HL-60 (cell line): ENCODE data around the gene CLECL1.

ENCODE experiments used
- DNase-seq, 2 experiments: peaks; one replicate each; pipeline ENCODE4 v3.0.0-alpha.2; 2010 to 2020; ENCODE audit warnings: low read depth in 1 of 2, low spot score in 1 of 2
- H3K27ac ChIP-seq: fragments of 250-450 bp; sonication (Bioruptor Pico); replicated peaks from 2 replicates; pipeline ENCODE4 v1.5.1; 2020; ENCODE audit warnings: mild to moderate bottlenecking, moderate library complexity
- H3K27me3 ChIP-seq: fragments of 250-450 bp; sonication (Bioruptor Pico); 2 replicates; pipeline ENCODE4 v1.5.1; 2021; ENCODE audit warnings: mild to moderate bottlenecking, moderate library complexity; ENCODE audit not compliant: insufficient read depth, poor library complexity, severe bottlenecking
- H3K4me3 ChIP-seq: replicated peaks from 2 replicates; pipeline ENCODE4 v1.5.1; 2011; ENCODE audit warnings: mild to moderate bottlenecking, control low read depth, low read length; ENCODE audit not compliant: insufficient read depth
- GABPA ChIP-seq: IDR thresholded peaks from 2 replicates; pipeline ENCODE4 v1.6.1; 2012; ENCODE audit warnings: low read depth
- POLR2AphosphoS5 ChIP-seq: IDR thresholded peaks from 2 replicates; pipeline ENCODE4 v1.6.1; 2012; ENCODE audit warnings: low read depth
- SPI1 ChIP-seq: IDR thresholded peaks from 2 replicates; pipeline ENCODE4 v1.6.1; 2012; ENCODE audit warnings: low read depth, mild to moderate bottlenecking, borderline replicate concordance
- TF ChIP-seq, protein P1 (sequence below): IDR thresholded peaks from 2 replicates; pipeline ENCODE4 v1.6.1; 2012; ENCODE audit warnings: low read depth; ENCODE audit not compliant: insufficient replicate concordance
- TF ChIP-seq, protein P2 (sequence below): IDR thresholded peaks from one replicate; pipeline ENCODE4 v1.5.1; 2011; ENCODE audit warnings: low read length, control low read depth, inconsistent platforms; ENCODE audit not compliant: insufficient read depth

The CLECL1 gene

GRCh38 chr12:9760699-9761418, 28.0 kb upstream of the CLECL1 start, which contains the start of gene CD69:
TSS of gene CD69 (minus strand) at chr12:9760901. CDS start at chr12:9760820, 81 bp downstream.
- H3K27ac ChIP-seq: peak within 1 kb of the TSS; percentile 48
- no peaks in the 10 kb centered on the region for H3K27me3 ChIP-seq
- no peak for DNase-seq
- no peak within 1 kb of the TSS for H3K4me3 ChIP-seq
- TF ChIP-seq GABPA: no peak
- TF ChIP-seq, protein P1, sequence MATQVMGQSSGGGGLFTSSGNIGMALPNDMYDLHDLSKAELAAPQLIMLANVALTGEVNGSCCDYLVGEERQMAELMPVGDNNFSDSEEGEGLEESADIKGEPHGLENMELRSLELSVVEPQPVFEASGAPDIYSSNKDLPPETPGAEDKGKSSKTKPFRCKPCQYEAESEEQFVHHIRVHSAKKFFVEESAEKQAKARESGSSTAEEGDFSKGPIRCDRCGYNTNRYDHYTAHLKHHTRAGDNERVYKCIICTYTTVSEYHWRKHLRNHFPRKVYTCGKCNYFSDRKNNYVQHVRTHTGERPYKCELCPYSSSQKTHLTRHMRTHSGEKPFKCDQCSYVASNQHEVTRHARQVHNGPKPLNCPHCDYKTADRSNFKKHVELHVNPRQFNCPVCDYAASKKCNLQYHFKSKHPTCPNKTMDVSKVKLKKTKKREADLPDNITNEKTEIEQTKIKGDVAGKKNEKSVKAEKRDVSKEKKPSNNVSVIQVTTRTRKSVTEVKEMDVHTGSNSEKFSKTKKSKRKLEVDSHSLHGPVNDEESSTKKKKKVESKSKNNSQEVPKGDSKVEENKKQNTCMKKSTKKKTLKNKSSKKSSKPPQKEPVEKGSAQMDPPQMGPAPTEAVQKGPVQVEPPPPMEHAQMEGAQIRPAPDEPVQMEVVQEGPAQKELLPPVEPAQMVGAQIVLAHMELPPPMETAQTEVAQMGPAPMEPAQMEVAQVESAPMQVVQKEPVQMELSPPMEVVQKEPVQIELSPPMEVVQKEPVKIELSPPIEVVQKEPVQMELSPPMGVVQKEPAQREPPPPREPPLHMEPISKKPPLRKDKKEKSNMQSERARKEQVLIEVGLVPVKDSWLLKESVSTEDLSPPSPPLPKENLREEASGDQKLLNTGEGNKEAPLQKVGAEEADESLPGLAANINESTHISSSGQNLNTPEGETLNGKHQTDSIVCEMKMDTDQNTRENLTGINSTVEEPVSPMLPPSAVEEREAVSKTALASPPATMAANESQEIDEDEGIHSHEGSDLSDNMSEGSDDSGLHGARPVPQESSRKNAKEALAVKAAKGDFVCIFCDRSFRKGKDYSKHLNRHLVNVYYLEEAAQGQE: no peak
- no peak for TF ChIP-seq SPI1
- TF ChIP-seq, protein P2, sequence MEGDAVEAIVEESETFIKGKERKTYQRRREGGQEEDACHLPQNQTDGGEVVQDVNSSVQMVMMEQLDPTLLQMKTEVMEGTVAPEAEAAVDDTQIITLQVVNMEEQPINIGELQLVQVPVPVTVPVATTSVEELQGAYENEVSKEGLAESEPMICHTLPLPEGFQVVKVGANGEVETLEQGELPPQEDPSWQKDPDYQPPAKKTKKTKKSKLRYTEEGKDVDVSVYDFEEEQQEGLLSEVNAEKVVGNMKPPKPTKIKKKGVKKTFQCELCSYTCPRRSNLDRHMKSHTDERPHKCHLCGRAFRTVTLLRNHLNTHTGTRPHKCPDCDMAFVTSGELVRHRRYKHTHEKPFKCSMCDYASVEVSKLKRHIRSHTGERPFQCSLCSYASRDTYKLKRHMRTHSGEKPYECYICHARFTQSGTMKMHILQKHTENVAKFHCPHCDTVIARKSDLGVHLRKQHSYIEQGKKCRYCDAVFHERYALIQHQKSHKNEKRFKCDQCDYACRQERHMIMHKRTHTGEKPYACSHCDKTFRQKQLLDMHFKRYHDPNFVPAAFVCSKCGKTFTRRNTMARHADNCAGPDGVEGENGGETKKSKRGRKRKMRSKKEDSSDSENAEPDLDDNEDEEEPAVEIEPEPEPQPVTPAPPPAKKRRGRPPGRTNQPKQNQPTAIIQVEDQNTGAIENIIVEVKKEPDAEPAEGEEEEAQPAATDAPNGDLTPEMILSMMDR: no peak
- TF ChIP-seq POLR2AphosphoS5: no peak

GRCh38 chr12:9760120-9760519, 27.2 kb upstream of the CLECL1 start:
- no peak for DNase-seq
- no peak overlapping the region for H3K27ac ChIP-seq
- no peak overlapping the region for H3K4me3 ChIP-seq
- no peaks in the 10 kb centered on the region for H3K27me3 ChIP-seq
- TF ChIP-seq, protein P1: no peak
- TF ChIP-seq GABPA (no peak), SPI1 (no peak), POLR2AphosphoS5 (no peak)
- TF ChIP-seq, protein P2: no peak

DNA sequence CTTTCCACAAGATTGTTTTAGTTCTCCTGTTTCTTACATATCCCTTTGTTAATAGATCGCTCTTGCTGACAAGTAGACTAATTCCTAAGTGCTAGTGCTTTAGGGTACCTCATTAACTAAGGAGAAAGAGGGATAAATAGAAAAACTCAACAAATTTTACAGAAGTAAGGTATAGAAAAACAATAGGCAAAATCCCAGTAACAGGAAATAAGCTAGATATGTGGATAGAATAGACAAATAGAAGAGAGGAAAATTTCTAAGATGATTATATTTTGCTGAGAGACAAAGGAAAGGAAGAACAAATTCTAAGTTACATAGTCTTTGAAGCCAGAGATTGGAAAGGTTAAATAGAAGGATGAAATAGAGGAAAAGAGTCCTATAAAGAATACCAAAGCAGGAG, 26.8 kb upstream of the CLECL1 start:
- H3K4me3 ChIP-seq: no peak overlapping the region
- no peak overlapping the region for H3K27ac ChIP-seq
- no peaks in the 10 kb centered on the region for H3K27me3 ChIP-seq
- no peak for DNase-seq
- TF ChIP-seq, protein P2: no peak
- no peak for TF ChIP-seq GABPA

GRCh38 chr12:9758119-9758518, 25.2 kb upstream of the CLECL1 start:
- peak overlapping the region; percentile 4 for H3K4me3 ChIP-seq
- TF ChIP-seq, protein P2: no peak
- TF ChIP-seq GABPA (no peak), SPI1 (no peak), POLR2AphosphoS5 (no peak)
- TF ChIP-seq, protein P1: no peak
- H3K27me3 ChIP-seq: no peaks in the 10 kb centered on the region
- no peak overlapping the region for H3K27ac ChIP-seq
- no peak for DNase-seq
